Measurements from ENCODE around the gene CLEC16A. TPM values are rescaled to one million over a fixed set of nuclear protein-coding genes. Genes with fewer than 3 reads are reported as not detected.

Gene CLEC16A
- total RNA-seq, 1 donor from 2014 or later: 32.4 TPM

- DNase-seq (ENCODE audit: extremely low read depth, low read depth, low spot score): no peak
These were observed 221.7 kb downstream of the CLEC16A start for GRCh38 chr16:11165894-11166665.

DNA sequence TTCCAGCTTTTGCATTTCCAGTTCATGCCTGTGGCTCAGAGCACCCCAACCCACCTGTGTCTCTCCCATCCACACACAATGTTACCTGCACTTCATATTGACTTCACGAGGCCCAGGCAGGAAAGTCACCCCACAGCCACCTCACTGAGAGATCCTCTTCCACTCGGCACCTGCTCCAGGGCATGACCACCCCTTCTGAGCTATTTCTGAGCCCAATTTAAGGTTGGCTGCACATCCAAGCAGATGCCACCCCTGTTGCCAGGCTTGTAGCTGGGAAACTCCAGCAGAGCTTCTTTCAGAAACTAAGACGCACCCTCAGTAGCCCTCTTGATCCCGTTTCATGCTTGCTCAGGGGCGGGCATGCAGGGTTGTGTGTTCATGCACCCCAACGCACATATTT is 223.2 kb downstream of the CLEC16A start:
- no peak for DNase-seq (ENCODE audit: extremely low read depth, low read depth, low spot score)

DNA sequence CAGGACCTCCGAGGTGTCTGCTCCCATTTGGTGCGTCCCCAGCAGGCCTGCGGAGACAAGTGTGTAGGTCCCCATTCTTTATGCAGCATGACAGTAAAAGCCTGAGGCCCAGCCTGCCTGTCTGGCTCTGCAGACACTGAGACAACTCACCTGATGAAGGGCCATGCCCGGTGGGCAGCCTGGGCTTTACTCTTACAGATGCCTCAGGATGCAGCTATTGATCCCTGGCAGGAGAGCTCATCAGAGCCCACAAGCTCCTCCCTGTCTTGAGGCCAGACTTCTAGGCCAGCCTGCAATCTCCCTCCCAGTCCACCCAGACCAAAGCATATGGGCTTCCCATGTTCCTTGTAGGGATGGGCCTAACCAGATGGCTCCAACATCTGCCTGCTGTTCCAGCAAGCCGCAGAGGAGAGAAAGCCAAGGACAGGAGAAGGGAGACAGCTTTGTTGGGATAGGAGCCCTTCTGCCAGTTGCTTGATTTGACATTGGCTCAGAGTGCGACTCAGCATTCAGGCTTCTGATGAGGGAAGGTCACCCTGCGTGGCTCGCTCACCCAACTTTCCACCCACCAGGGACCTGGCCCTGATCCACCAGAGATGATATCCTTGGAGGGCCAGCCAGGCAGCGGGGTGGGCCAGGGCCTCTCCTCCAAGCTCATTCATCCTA is 224.2 kb downstream of the CLEC16A start:
- no peak for DNase-seq (ENCODE audit: extremely low read depth, low read depth, low spot score)

- no peak for DNase-seq (ENCODE audit: extremely low read depth, low read depth, low spot score)
These were observed 225.3 kb downstream of the CLEC16A start for GRCh38 chr16:11169641-11170040.

GRCh38 chr16:11170201-11170600 is 225.8 kb downstream of the CLEC16A start:
- no peak for DNase-seq (ENCODE audit: extremely low read depth, low read depth, low spot score)

- DNase-seq (ENCODE audit: extremely low read depth, low read depth, low spot score): no peak
These were observed 226.5 kb downstream of the CLEC16A start for GRCh38 chr16:11170696-11171447.

GRCh38 chr16:11171448-11171709 is 227.0 kb downstream of the CLEC16A start:
- DNase-seq (ENCODE audit: extremely low read depth, low read depth, low spot score): no peak

DNA sequence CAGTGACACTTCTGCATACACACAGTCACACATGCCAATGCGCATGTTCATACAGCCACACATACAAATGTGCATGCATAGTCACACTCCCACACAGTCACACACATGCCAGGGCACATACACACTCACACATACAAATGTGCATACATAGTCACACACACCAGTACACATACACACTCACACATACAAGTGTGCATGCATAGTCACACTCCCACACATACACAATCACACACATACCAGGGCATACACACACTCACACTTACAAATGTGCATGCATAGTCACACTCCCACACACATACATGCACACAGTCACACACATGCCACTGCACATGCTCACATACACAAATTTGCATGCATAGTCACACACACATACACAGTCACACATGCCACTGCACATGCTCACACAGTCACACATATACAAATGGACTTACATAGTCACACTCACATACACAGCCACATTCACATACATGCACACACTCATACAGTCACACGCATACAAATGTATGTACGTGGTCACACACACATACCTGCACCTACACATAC is 227.5 kb downstream of the CLEC16A start:
- no peak for DNase-seq (ENCODE audit: extremely low read depth, low read depth, low spot score)

GRCh38 chr16:11173426-11173825 is 229.1 kb downstream of the CLEC16A start:
- DNase-seq (ENCODE audit: extremely low read depth, low read depth, low spot score): no peak

GRCh38 chr16:11174141-11174540 is 229.8 kb downstream of the CLEC16A start:
- DNase-seq (ENCODE audit: extremely low read depth, low read depth, low spot score): no peak

GRCh38 chr16:11175106-11175786 is 230.9 kb downstream of the CLEC16A start:
- no peak for DNase-seq (ENCODE audit: extremely low read depth, low read depth, low spot score)

DNA sequence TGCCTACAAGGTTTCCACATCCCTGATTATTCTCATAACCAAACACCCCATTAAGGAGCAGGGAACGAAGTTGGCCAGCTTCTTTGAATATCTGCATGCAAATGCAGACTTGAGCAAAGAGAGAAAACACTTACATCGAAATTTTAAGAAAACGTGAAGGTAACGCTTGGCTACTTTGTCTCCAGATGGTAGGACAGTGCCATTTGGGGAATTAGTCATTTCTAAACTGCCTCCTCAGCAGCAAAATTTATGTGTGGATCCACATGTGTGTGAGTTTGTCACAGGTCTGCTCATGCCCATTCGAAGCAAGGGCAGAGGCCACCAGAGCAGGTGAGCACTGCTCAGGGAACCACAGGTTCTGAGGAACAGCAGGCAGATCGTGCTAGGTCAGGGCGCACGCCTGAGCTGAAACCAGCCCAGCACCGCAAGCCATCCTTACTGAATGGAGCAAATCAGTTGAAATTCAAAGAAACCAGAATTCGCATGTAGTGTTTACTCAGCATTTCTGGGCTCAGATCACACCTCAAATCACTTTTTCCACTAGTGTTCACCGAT is 231.5 kb downstream of the CLEC16A start:
- DNase-seq (ENCODE audit: extremely low read depth, low read depth, low spot score): no peak

DNA sequence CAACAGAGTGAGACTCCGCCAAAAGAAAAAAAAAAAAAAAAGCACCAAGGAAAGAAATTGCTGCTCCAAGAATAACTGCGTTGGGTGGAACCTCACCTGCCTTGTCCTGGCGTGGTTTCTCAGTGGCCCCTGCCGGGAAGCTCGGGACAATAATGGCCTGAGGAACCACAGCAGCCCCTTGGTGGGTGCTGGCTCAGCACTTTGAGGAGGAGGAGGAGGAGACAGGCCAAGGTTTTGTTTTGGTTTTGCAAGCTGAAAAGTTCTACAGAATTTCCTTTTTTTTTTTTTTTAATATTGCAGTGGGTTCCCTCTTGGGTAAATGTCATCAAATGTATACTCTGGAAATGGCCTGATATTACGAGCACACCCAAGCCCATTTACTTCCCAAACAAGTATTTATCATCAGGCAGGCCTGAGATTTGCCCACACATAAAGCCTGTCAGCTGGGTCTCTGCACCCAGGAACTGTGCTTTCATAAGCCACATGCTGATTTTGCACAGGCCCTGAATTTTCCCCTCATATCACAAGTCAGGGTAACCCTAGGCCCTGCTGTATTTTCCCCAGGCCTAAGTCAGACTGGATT is 233.3 kb downstream of the CLEC16A start:
- DNase-seq (ENCODE audit: extremely low read depth, low read depth, low spot score): no peak

DNA sequence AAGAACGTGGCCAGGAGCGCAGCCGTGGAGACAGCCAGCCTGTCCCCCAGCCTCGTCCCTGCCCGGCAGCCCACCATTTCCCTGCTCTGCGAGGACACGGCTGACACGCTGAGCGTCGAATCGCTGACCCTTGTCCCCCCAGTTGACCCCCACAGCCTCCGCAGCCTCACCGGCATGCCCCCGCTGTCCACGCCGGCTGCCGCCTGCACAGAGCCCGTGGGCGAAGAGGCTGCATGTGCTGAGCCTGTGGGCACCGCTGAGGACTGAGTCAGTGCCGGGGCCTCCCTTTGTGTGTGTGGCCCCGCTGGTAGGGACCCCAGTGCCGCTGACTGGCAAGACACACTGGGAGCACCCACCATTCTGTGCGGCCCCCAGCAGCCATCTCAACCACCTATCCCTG is 234.1 kb downstream of the CLEC16A start:
- no peak for DNase-seq (ENCODE audit: extremely low read depth, low read depth, low spot score)

- no peak for DNase-seq (ENCODE audit: extremely low read depth, low read depth, low spot score)
These were observed 235.2 kb downstream of the CLEC16A start for GRCh38 chr16:11179574-11179973.

DNA sequence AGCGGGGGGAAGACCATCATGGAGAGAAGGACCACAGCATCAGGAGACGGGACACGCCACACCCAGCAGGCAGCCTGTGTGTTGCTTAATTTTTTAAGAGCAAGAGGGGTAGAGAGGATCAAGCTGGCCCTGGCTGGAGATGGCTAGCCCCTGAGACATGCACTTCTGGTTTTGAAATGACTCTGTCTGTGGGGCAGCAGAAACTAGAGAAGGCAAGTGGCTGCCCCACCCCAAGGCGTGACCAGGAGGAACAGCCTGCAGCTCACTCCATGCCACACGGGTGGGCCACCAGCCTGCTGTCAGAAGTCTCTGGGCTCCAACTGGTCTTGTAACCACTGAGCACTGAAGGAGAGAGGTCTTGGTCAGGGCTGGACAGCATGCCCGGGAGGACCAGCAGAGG is 236.1 kb downstream of the CLEC16A start:
- no peak for DNase-seq (ENCODE audit: extremely low read depth, low read depth, low spot score)

DNA sequence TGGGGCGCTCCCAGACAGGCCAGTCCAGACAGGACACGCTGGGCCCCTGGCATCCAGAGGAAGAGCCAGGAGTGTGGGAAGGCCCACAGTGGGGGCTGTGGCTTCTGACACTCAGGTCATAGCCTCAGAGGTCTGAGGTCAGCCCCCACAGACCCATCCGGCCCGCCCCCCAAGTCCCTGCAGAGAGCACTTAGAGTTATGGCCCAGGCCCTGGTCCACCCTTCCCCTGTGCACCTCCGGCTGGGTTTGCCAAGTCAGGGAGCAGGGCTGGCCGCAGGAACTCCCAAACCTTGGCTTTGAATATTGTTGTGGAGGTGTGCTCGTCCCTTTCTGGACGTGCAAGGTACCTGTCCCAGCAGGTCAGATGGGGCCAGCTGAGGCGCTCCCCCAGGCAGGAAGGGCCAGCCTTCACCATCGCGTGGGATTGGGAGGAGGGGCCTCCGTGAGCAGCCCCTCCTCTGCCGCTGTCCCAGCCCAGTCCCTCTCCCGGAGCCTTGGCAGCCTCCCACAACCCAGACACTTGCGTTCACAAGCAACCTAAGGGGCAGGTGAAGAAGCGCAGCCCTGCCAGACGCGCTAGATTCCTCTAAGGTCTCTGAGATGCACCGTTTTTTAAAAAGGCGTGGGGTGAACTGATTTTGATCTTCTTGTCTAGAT is 237.0 kb downstream of the CLEC16A start:
- DNase-seq (ENCODE audit: extremely low read depth, low read depth, low spot score): no peak

GRCh38 chr16:11181899-11182279 is 237.5 kb downstream of the CLEC16A start:
- no peak for DNase-seq (ENCODE audit: extremely low read depth, low read depth, low spot score)

- no peak for DNase-seq (ENCODE audit: extremely low read depth, low read depth, low spot score)
These were observed 238.0 kb downstream of the CLEC16A start for GRCh38 chr16:11182411-11182810.

Measured in glomerular endothelial cell (primary cell).